ENCODE data around the gene FGD3.

DNA sequence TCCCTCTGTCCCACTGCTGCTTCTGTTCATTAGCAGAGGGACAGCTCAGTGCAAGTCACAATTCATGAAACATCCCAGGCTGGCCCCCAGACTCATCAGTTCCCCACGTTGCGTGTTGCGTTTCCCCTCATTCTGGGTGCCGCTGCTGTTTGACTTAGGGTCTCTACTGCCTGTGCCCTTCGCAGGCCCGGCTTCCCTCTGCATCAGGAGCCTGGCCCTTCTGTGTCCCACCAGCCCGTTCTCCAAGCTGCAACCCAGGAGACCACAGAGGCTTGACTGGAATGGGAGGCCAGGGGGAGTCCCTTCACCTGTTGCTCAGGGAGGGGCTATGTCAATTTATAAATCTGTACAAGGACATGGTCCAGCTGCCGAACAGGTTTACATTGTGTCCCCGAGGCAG is 57.2 kb downstream of the FGD3 start:
- TF ChIP-seq EZH2 (IDR thresholded peaks at IDR 0.05; ENCODE audit: insufficient read depth, low read length) (no peak), CTCF (IDR thresholded peaks at IDR 0.05; ENCODE audit: insufficient read depth, low read depth, low read length) (no peak)

Data from astrocyte (in vitro differentiated cells and primary cell).